Measurements from ENCODE around the gene TRPT1.
A peak's percentile ranks its signal among the peaks of the same experiment; 100 is the strongest.

Gene TRPT1

DNA sequence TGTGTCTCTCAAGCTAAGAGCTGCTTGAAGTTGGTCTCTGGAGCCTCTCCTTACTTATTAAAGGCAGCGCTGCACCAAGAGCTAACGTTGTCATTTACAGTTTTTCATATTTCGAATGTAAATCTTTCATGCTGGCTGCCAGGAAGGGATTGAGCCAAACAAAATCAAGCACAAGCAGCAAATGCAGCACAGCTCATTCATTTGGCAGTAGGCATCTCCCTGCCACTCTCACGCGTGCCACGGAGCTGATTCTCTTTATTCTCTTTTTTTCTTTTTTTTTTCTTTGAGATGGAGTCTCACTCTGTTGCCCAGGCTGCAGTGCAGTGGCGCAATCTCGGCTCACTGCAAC lies 7.0 kb upstream of the TRPT1 start:
- DNase-seq (ENCODE audit: low spot score): no peak
- TF ChIP-seq, protein P1, sequence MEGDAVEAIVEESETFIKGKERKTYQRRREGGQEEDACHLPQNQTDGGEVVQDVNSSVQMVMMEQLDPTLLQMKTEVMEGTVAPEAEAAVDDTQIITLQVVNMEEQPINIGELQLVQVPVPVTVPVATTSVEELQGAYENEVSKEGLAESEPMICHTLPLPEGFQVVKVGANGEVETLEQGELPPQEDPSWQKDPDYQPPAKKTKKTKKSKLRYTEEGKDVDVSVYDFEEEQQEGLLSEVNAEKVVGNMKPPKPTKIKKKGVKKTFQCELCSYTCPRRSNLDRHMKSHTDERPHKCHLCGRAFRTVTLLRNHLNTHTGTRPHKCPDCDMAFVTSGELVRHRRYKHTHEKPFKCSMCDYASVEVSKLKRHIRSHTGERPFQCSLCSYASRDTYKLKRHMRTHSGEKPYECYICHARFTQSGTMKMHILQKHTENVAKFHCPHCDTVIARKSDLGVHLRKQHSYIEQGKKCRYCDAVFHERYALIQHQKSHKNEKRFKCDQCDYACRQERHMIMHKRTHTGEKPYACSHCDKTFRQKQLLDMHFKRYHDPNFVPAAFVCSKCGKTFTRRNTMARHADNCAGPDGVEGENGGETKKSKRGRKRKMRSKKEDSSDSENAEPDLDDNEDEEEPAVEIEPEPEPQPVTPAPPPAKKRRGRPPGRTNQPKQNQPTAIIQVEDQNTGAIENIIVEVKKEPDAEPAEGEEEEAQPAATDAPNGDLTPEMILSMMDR (IDR thresholded peaks at IDR 0.05; ENCODE audit: extremely low read depth, insufficient read depth, missing control alignments): no peak
- in situ Hi-C loops (cut with MboI; ENCODE audit: low pct_unique_long_range_greater_than_20kb, low sequenced_read_pairs, unreplicated experiment): no loop called here

DNA sequence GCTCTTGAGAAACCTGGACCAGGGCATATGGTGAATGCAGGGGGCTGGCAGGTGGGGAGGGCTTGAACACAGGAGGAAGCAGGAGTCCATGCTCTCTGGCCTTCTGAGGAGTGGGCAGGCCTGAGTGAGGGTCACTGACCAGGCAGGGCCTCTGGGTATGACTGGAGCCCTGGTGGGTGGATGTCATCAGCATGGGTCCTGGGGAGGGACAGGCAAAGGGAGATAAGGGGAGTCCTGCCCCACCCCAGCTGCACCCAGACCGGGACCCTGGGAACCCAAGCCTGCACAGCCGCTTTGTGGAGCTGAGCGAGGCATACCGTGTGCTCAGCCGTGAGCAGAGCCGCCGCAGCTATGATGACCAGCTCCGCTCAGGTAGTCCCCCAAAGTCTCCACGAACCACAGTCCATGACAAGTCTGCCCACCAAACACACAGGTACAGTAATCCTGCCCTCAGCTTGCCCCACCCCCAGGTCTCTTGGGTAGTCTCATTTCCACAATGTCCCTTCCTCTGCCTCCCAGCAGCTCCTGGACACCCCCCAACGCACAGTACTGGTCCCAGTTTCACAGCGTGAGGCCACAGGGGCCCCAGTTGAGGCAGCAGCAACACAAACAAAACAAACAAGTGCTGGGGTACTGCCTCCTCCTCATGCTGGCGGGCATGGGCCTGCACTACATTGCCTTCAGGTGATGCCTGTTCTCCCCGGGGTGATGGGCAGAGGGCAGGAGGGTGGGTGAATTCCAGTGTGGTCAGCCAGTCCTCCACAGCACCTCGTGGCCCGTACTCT lies 6.4 kb upstream of the TRPT1 start:
- in situ Hi-C loops (cut with MboI; ENCODE audit: low pct_unique_long_range_greater_than_20kb, low sequenced_read_pairs, unreplicated experiment): no loop called here
- no peak for DNase-seq (ENCODE audit: low spot score)
- TF ChIP-seq, protein P1 (IDR thresholded peaks at IDR 0.05; ENCODE audit: extremely low read depth, insufficient read depth, missing control alignments): no peak

DNA sequence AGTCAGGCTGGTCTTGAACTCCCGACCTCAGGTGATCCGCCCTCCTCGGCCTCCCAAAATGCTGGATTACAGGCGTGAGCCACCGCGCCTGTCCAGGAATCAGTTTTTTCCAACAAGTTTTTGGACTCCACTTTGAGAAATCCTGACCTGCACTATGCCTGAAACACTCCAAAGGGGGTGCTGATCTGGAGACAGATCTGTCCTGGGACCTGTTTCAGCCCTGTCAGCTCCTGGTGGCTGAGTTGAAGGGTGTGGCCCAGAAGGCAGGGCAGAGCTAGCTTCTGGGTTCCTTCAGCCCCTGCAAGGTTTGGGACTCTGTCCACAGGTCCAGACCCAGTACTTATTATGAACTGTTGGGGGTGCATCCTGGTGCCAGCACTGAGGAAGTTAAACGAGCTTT lies 5.6 kb upstream of the TRPT1 start:
- TF ChIP-seq, protein P1 (IDR thresholded peaks at IDR 0.05; ENCODE audit: extremely low read depth, insufficient read depth, missing control alignments): no peak
- in situ Hi-C loops (cut with MboI; ENCODE audit: low pct_unique_long_range_greater_than_20kb, low sequenced_read_pairs, unreplicated experiment): no loop called here
- DNase-seq (ENCODE audit: low spot score): no peak

DNA sequence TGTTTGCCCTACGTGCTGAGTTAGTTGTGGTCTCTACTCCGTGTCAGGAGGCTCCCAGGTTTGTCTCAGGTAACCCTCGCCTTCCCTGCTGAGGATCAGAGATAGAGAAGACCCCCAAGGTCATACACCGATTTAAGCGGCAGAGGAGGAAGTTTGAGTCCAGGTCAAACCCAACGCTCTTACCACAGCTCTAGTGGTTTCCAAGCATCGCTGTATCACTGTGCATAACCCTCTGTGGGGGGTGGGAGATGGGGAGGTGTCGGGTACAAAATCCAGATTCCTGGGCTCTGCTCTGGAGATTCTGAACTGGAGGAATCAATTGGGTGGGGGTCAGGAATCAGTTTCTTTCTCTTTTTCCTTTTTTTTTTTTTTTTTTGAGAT lies 5.0 kb upstream of the TRPT1 start:
- TF ChIP-seq, protein P1 (IDR thresholded peaks at IDR 0.05; ENCODE audit: extremely low read depth, insufficient read depth, missing control alignments): no peak
- no peak for DNase-seq (ENCODE audit: low spot score)
- in situ Hi-C loops (cut with MboI; ENCODE audit: low pct_unique_long_range_greater_than_20kb, low sequenced_read_pairs, unreplicated experiment): no loop called here

DNA sequence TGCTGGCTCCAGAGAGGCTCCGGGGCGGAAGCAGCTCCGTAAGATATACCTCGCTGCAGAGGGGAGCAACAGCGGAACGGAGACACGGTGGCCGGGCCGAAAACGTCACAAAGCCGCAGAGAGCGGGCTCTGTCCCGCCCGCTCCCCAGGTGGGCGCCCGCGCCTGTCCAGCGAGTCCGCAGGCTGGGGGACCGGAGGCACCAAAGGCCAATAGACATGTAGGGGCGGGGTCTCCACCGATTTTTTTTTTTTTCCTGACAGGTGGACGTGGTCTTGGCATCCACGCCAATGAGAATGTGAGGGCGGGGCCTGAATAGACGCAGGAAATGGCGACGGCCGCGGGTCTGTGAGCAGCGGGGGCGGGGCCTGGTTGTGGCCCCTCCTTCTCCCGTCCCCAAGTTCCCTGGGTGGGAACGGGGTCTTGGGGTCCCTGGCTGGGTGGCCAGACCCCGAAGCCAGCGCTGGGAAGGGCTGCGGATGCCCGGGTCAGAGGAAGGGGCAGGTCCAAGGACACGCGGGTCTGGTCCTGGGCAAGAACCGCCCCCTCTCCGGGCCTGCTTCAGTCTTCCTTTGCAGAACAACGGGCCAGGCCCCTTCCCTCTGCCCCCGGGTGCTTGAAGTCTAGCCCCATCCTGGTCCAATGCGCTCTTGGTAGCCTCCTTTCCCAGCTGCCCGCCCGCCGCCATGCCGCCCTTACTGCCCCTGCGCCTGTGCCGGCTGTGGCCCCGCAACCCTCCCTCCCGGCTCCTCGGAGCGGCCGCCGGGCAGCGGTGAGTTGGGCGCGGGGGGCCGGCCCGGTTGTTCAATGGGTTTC lies 4.4 kb upstream of the TRPT1 start, which contains the start of gene DNAJC4:
Gene DNAJC4 (plus strand): TSS at position 378 of the 814 bp plus-strand sequence. CDS start 307 bp downstream, at position 685.
- in situ Hi-C loops (cut with MboI; ENCODE audit: low pct_unique_long_range_greater_than_20kb, low sequenced_read_pairs, unreplicated experiment): no loop called here
- DNase-seq (ENCODE audit: low spot score): peak; percentile 93
- TF ChIP-seq, protein P1 (IDR thresholded peaks at IDR 0.05; ENCODE audit: extremely low read depth, insufficient read depth, missing control alignments): no peak

DNA sequence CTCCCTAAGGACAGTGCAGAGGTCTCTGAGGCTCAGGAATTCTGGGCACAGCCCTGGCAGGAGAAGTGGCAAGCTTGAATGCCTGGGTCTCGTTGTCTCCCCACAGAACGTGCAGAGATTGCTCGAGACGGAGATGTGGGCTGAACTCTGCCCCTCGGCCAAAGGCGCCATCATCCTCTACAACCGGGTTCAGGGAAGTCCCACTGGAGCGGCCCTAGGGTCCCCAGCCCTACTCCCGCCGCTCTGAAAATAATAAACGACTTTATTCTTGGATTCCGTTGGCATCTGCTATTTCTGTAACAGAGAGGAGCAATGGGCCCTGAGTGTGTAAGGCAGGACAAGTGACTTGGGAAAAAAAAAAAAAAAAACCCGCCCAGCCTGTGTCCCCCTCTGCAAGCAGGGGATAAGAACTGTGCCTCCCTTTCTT lies 3.8 kb upstream of the TRPT1 start:
- TF ChIP-seq, protein P1 (IDR thresholded peaks at IDR 0.05; ENCODE audit: extremely low read depth, insufficient read depth, missing control alignments): no peak
- in situ Hi-C loops (cut with MboI; ENCODE audit: low pct_unique_long_range_greater_than_20kb, low sequenced_read_pairs, unreplicated experiment): no loop called here
- no peak for DNase-seq (ENCODE audit: low spot score)
